Activated naive CD8-positive, alpha-beta T cell treated with anti-CD3 and anti-CD28 coated beads, Interleukin-2, amount 50 U/mL, for 16 hours (primary cell): ENCODE data around the gene AKAP6.
"Not testable (repeated sequence)": the region's sequence is repeated elsewhere in the genome, so short reads cannot be mapped to it uniquely, and the experiment has no call there.

Source experiments
- DNase-seq: peaks from one replicate; pipeline ENCODE4 v3.0.0-alpha.2; 2020; ENCODE audit warnings: low read depth, low spot score

Gene AKAP6

GRCh38 chr14:32443890-32444661, 115.0 kb downstream of the AKAP6 start:
- DNase-seq = no peak

GRCh38 chr14:32447371-32447770, 118.3 kb downstream of the AKAP6 start:
- no peak for DNase-seq

DNA sequence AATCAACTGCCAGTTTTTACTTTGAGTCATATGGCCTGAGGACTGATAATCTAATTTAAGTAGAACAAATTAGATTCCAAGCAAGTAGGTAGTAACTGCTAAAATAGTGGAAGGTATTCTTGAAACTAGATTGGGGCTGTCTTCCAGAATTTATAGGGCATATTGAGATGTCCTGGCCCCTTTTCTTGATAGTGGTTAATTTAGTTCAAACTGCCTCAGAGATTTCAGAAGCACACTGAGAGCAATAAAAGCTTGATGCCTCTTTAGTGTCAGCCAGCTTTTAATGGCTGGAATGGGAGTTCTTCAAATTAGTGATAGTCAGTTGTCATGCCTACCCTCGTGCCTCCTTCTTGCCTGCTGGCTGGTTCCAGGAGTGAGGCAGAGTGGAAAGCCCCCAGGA, 120.5 kb downstream of the AKAP6 start:
- DNase-seq = no peak

DNA sequence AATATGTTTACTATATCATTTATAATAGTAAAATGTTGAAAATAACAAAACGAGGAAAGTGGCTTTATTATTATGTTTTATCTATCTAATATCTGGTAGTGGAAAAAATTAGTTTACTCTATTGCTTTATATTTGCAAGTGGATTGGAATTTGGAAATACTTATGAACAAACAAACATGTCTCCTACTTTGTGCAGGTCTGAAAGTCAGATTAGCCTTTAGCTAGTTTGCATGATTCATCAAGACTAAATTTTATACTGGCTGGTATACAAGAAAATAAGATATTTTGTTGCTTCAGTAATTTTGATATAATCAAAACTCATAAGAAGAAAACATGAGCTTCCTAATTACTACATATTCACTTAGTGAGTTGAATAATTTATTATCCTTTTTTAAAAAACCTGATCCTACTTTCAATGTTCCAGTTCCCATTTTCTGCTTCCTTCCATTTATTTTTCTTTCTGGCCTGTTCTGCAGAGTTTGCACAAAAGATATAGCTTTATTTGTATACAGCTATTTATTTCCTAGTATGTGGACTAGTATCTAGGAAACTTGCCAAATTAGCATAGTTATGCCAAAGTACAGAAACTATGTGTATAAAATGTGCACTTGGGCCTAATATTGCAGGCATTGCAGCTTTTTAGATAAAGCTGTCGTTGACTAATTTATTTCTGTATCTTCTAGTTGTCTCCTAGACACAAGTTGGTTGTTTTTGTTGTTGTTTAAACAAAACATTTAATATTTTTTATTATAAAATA, 122.0 kb downstream of the AKAP6 start:
- DNase-seq = no peak

DNA sequence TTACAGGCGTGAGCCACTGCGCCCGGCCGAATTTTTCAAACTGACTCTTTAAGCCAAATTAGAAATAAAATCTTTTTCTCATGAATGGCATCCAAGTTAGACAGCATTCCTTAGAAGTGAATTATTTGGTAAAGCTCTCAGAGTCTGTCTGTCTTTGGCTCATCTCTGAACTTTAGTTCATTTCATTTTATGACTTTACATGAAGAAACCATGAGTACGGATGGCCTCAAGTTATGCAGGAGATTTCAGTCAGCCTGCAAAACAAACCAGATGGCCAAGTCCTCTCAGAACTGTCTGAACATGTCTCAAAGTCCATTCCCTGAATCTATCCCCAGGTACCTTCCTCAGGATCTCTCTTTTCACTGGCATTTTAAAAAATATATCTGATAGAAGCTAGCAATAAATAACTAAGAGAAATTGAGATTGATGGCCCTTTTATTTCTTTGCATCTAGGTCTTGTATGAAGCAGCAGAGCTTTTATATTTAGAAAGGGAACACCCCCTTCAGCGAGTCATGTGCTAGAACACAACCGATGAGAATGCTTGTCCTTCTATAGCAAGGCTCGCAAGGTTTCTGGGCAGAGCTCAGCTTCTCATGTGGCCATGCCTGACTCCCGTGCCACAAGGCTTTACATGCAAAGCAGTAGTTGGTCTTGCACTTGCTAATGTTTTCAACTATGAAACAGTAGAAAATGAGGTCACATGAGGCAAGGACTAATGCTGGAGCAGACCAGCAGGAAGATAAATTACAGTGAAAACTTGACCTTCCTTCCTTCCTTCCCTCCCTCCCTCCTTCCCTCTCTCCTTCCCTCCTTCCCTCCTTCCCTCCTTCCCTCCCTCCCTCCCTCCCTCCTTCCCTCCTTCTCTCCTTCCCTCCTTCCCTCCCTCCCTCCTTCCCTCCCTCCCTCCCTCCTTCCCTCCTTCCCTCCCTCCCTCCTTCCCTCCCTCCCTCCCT, 125.0 kb downstream of the AKAP6 start:
- DNase-seq = no peak

DNA sequence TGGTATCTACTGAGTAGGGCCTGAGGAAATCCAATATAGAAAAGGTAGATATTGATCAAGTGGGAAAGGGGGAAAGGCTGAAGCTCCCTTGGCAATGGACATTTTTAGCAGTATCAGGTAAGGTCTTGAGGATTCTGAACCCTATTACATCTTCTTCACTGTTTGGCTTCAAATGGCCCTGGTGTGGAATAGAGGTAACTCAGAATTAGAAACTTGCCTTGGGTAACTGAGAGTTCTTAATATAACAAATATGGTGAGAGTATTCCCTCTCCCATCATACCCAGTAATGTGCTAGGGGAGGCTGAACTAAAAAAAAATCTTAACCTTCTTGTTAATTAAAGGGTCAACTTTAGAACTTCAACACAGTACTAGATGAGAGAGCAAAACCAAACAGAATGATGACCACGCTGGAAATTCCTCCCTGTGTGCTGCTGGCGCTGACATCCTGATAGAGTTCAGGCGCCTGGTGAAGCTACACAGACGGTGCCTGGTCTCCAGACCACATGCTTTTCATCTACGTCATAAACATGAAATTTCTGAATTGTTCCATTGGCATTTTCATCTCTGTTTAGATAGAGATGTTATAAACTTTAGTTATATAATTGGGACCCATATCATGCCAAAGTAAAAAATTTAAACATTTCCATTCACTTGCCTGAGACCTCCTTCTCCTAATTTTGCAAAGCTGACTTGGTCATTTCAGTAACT, 128.3 kb downstream of the AKAP6 start:
- no peak for DNase-seq

GRCh38 chr14:32458720-32459119, 129.6 kb downstream of the AKAP6 start:
- no peak for DNase-seq

DNA sequence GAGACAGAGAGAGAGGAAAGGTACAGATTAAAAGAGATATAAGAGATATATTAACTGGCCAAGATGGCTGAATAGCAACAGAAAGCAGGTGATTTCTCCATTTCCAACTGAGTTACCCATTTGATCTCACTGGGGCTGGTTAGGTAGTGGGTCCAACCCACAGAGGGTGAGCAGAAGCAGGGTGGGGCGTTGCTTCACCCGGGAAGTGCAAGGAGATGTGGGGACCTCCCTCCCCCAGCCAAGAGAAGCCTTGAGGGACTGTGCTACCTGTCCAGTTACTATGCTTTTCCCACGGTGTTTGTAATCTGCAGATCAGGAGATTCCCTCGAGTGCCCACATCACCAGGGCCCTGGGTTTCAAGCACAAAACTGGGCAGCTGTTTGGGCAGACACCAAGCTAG, 131.2 kb downstream of the AKAP6 start:
- DNase-seq = no peak

DNA sequence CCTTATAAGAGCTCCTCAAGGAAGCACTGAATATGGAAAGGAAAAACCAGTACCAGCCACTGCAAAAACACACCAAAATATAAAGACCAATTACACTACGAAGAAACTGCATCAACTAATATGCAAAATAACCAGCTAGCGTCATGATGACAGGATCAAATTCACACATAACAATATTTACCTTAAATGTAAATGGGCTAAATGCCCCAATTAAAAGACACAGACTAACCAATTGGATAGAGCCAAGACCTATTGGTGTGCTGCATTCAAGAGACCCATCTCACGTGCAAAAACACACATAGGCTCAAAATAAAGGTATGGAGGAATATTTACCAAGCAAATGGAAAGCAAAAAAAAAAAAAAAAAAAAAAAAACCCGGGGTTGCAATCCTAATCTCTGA, 133.5 kb downstream of the AKAP6 start:
- not testable (repeated sequence) for DNase-seq

- no peak for DNase-seq
These were observed 139.9 kb downstream of the AKAP6 start for GRCh38 chr14:32468955-32469354.

DNA sequence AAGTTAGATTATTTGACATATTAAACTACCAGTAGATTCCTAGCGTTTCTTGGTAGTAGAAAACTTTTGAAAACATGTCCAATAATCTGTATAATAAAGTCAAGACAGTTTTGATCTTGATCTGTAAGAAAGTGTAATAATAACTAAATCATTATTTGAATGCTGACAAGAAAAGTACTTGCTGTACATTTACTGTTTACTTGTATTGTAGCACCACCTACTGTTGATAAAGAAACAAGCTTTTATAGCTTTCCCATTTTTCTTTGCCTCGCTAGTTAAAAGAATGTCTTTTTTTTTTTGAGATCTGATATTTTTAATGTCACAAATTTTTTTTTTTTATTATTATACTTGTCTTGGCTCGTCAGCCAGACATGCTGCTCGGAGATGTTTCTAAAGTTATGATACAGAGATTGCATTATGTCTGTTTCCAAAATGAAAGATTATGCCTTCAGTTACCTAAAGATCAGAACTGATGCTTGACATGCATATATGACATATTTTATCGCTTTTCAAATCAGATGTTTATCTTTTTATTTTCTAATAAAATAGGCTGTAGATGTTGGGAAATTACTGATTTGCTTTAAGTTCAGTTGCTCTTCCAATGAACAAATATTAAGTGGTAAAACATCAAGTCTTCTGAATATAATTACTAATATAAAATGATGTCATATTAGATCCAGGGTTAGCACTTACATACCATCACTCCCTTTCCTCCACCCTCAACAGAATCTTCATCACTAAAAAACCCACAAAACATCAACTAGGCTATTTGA, 140.5 kb downstream of the AKAP6 start:
- no peak for DNase-seq

GRCh38 chr14:32470161-32470715, 141.1 kb downstream of the AKAP6 start:
- no peak for DNase-seq

DNA sequence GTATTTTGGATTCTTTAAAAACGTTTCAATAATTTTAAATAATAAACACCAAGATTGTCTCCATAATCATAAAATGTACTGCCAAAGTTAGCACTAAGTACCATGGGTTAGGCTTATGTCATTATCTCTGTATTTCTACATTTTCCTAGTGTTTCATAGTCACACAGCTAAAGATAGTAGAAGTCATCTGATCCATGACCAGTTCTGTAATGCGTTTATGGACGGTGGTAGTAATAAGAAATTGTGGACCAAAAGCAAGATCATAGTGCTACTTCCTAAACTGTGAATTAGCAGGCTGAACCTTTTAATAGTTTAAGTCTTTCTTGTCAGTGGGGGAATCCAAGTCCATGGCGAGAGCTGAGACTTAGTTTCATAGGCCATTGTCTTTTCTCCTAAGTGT, 142.1 kb downstream of the AKAP6 start:
- no peak for DNase-seq

DNA sequence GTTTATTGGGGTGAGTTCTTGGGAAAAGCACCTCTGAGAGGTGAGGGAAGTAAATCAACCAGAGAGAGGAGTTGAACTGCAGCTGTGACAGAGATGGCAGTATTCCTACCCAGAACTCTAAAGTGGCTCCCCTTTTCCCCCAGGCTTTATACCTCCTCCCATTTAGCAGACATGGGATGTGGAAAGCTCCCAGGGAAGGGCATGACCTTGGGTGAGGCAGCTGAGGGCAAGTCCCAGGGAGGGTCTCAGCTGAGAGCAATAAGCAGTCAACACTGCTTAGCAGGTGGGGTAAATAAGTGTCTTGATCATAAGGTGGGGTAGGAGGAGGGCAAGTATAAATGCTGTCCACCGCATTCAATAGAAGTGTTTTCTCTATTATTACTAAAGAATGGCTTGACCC, 143.0 kb downstream of the AKAP6 start:
- no peak for DNase-seq

- no peak for DNase-seq
These were observed 143.7 kb downstream of the AKAP6 start for GRCh38 chr14:32472512-32473463.

DNA sequence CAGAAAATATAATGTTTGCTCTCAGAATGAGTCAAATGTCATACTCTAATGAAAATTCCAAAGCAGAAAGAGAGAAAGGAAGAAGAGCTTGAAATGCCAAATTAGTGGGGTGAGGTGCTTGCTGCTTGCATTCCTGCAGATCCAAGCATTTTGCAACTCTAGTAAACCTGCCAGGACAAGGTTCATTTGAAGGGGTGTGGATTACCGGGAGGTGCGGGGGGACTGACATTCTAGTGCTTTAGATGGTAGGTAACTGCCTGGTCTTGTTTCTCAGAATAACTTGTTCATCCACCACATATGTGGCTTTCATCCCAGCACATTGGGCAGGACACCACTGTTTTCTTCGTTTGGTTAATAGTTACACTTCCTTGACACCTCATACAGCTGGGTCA, 144.4 kb downstream of the AKAP6 start:
- DNase-seq = no peak

DNA sequence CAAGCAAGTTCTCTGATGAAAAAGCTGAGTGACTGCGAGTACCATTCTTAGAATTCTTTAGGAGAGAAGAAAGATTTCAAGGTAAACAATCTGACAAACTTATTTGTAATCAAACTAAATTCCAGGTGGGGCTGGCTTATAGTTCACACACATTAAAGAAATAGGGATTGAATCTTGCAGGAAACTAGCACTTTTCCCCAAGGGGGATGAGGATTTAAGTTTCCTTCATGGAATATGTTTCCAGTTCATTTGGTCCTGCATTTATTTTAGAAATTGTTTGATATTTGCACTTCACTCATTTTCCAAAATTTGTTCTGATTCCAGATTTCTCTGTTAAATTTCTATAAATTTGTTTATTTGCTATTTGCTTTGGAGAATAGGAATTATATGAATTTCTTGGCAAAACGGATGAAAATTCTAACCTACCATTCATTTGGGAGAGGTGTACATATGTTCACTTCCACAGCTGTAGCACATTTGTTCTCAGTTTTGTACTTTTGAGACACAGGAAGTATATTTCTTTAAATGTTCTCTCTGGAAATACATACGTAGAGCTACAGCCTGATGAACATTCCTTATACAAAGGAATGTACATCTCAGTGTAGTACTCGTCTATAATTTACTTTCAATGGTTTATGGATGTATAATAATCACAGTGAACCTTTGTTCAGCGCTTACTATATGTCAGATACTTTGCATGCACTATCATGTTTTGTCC, 145.5 kb downstream of the AKAP6 start:
- DNase-seq = no peak

DNA sequence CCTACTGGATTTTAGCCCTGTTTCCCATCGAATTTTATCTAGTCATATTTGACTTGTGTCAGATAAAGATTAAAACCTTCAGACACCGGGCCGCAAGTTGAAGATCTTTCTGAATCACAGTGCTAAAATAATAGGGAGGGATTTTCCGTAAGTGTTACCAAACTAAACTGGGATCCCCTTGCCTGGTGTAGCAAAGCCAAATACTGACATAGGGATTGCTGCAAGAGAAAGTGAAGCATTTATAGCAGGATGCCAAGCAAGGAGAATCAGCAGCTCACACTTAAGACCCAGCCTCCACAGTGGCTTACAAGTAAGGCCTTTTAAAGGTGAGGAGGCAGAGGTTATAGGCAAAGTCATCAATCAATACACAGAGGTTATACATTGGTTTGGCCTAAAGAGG, 147.4 kb downstream of the AKAP6 start:
- no peak for DNase-seq

- DNase-seq = no peak
These were observed 148.3 kb downstream of the AKAP6 start for GRCh38 chr14:32477396-32477795.
